ENCODE results near the gene TBCE. TPM values are rescaled to one million over a fixed set of nuclear protein-coding genes. Genes with fewer than 3 reads are reported as not detected.
"Not testable (repeated sequence)": the region's sequence is repeated elsewhere in the genome, so short reads cannot be mapped to it uniquely, and the experiment has no call there.

TBCE gene
- total and polyA plus RNA-seq, 4 experiments from 2014 or later = 17.0 to 19.1 (median 18.1) TPM

GRCh38 chr1:235343726-235344125 is 23.5 kb upstream of the TBCE start:
- peaks cover 29 to 40% of the 10 kb centered on the region in 2 donors for H3K36me3 Mint-ChIP-seq

DNA sequence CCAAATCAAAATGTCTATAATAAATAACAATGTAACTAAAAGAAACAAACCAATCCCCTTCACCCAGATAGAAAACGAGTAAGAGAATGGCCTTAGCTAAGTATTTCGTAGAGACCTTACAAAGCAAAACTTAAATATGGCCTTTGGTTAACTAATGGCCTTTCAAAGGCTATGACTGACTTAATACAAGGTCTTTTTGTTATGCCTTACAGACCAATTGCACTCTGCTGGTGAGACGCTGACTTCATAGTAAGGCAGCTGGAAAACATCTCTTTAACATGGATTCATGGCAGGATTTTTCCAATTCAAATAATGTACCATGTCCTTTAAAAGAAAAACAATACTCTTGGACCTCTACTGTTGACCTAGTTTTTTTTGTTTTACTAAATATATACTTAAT is 15.8 kb upstream of the TBCE start:
- no peak for DNase-seq
- POLR2A ChIA-PET (ENCODE audit: partially characterized antibody) = interaction anchor here (1.2 kb wide), 1 partner anchor 9 kb away, joined by 3 read pairs; no protein-coding TSS in a partner anchor
- Histone ChIP-seq H3K36me3 (ENCODE audit: insufficient read depth, low read length) (no peaks in the 10 kb centered on the region), H3K4me3 (ENCODE audit: low read length in 2 of 2) (no peak overlapping the region), H3K4me1 (ENCODE audit: insufficient read depth, low read length) (no peaks in the 10 kb centered on the region), H3K27me3 (ENCODE audit: insufficient read depth, low read length) (no peaks in the 10 kb centered on the region), H3K9me3 (ENCODE audit: control insufficient read depth in 1 of 2, low read length in 2 of 2) (no peaks in the 10 kb centered on the region), H3K27ac (ENCODE audit: low read depth, low read length) (no peak overlapping the region)
- H3K27ac Mint-ChIP-seq = no peak overlapping the region
- CTCF ChIA-PET (ENCODE audit: partially characterized antibody) = no interaction called here
- H3K36me3 Mint-ChIP-seq = no peaks in the 10 kb centered on the region
- H3K4me1 Mint-ChIP-seq = peaks cover 0 to 4% (median 1%) of the 10 kb centered on the region in 4 donors
- peaks cover 0 to 2% (median 0%) of the 10 kb centered on the region in 8 donors for H3K9me3 Mint-ChIP-seq
- H3K27me3 Mint-ChIP-seq = no peaks in the 10 kb centered on the region
- intact Hi-C loops (cut with micrococcal nuclease) = no loop called here
- H3K4me3 Mint-ChIP-seq = no peak overlapping the region

More at GRCh38 chr1:235343726-235344125, 23.5 kb upstream of the TBCE start:
- intact Hi-C loops (cut with micrococcal nuclease) = no loop called here
- no peaks in the 10 kb centered on the region for H3K9me3 Mint-ChIP-seq
- CTCF ChIA-PET (ENCODE audit: partially characterized antibody) = interaction anchor here (1.4 kb wide), 1 partner anchor 13 kb away, joined by 3 read pairs; no protein-coding TSS in a partner anchor
- no peak for DNase-seq
- no peak overlapping the region for H3K27ac ChIP-seq (ENCODE audit: low read depth, low read length)
- H3K27ac Mint-ChIP-seq = peak overlapping the region in 2 of 7 donors; percentile 37 to 65
- peaks cover 7 to 19% (median 12%) of the 10 kb centered on the region in 4 donors for H3K4me1 Mint-ChIP-seq
- H3K4me3 Mint-ChIP-seq = no peak overlapping the region
- H3K4me1 ChIP-seq (ENCODE audit: insufficient read depth, low read length) = no peaks in the 10 kb centered on the region
- H3K36me3 ChIP-seq (ENCODE audit: insufficient read depth, low read length) = peaks cover 14% of the 10 kb centered on the region
- H3K27me3 ChIP-seq (ENCODE audit: insufficient read depth, low read length) = no peaks in the 10 kb centered on the region
- POLR2A ChIA-PET (ENCODE audit: partially characterized antibody) = no interaction called here
- no peak overlapping the region for H3K4me3 ChIP-seq (ENCODE audit: low read length in 2 of 2)
- H3K27me3 Mint-ChIP-seq = no peaks in the 10 kb centered on the region
- no peaks in the 10 kb centered on the region for H3K9me3 ChIP-seq (ENCODE audit: control insufficient read depth in 1 of 2, low read length in 2 of 2)

DNA sequence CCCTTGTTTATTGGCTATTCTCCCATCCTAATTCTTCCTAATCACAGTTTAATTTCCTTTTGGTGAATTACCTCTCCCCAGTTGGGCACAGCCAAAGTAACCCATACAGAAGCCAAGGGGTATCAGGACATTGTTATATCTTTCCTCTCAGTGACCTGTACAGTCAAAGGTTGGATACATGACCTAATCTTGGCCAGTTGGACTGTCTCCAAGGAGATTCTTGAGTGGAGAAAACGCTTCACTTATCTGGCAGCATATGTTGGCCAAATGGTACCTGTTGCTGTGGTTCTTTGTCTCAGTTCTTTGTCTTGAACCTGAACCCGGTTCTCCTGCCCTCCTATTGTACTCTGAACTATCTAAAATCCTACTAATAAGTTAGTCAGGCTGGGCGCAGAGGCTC is 15.3 kb upstream of the TBCE start:
- Mint-ChIP-seq H3K4me1 (peaks cover 0 to 2% (median under 1%) of the 10 kb centered on the region in 4 donors), H3K9me3 (peaks cover 0 to 2% (median 0%) of the 10 kb centered on the region in 8 donors), H3K36me3 (no peaks in the 10 kb centered on the region), H3K4me3 (no peak overlapping the region), H3K27ac (no peak overlapping the region), H3K27me3 (no peaks in the 10 kb centered on the region)
- no peaks in the 10 kb centered on the region for H3K27me3 ChIP-seq (ENCODE audit: insufficient read depth, low read length)
- no peak overlapping the region for H3K27ac ChIP-seq (ENCODE audit: low read depth, low read length)
- no peaks in the 10 kb centered on the region for H3K9me3 ChIP-seq (ENCODE audit: control insufficient read depth in 1 of 2, low read length in 2 of 2)
- no peak for DNase-seq
- CTCF ChIA-PET (ENCODE audit: partially characterized antibody) = no interaction called here
- intact Hi-C loops (cut with micrococcal nuclease) = no loop called here
- H3K4me3 ChIP-seq (ENCODE audit: low read length in 2 of 2) = no peak overlapping the region
- no peaks in the 10 kb centered on the region for H3K4me1 ChIP-seq (ENCODE audit: insufficient read depth, low read length)
- POLR2A ChIA-PET (ENCODE audit: partially characterized antibody) = interaction anchor here (1.2 kb wide), 1 partner anchor 10 kb away, joined by 3 read pairs; no protein-coding TSS in a partner anchor
- no peaks in the 10 kb centered on the region for H3K36me3 ChIP-seq (ENCODE audit: insufficient read depth, low read length)

GRCh38 chr1:235357485-235358373 is 9.5 kb upstream of the TBCE start:
- intact Hi-C loops (cut with micrococcal nuclease) = no loop called here
- H3K27me3 Mint-ChIP-seq = no peaks in the 10 kb centered on the region
- no peak for DNase-seq
- H3K9me3 Mint-ChIP-seq = peaks cover 0 to 1% (median 0%) of the 10 kb centered on the region in 8 donors
- H3K4me3 ChIP-seq (ENCODE audit: low read length in 2 of 2) = no peak overlapping the region
- POLR2A ChIA-PET (ENCODE audit: partially characterized antibody) = no interaction called here
- no peaks in the 10 kb centered on the region for H3K36me3 Mint-ChIP-seq
- H3K4me1 ChIP-seq (ENCODE audit: insufficient read depth, low read length) = no peaks in the 10 kb centered on the region
- H3K4me1 Mint-ChIP-seq = peaks cover 0 to 3% (median 1%) of the 10 kb centered on the region in 4 donors
- no peaks in the 10 kb centered on the region for H3K36me3 ChIP-seq (ENCODE audit: insufficient read depth, low read length)
- H3K27ac Mint-ChIP-seq = peak overlapping the region in 2 of 7 donors; percentile 26 to 41
- H3K27me3 ChIP-seq (ENCODE audit: insufficient read depth, low read length) = no peaks in the 10 kb centered on the region
- H3K9me3 ChIP-seq (ENCODE audit: control insufficient read depth in 1 of 2, low read length in 2 of 2) = no peaks in the 10 kb centered on the region
- no peak overlapping the region for H3K4me3 Mint-ChIP-seq
- H3K27ac ChIP-seq (ENCODE audit: low read depth, low read length) = no peak overlapping the region
- CTCF ChIA-PET (ENCODE audit: partially characterized antibody) = no interaction called here

DNA sequence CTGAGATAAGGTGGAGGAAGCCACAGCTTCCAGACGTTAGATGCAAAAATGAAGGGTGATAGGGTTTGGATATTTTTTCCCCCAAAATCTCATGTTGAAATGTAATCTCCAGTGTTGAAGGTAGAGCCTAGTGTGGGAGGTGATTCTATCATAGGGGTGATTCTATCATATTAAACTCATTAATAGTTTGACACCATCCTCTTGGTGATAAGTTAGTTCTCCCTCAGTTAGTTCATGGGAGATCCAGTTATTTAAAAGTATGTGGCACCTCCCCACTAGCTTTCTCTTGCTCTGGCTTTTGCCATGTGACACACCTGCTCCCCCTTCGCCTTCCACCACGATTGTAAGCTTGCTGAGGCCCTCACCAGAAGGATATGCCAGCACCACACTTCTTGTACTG is 8.3 kb upstream of the TBCE start:
- ChIA-PET POLR2A (ENCODE audit: partially characterized antibody) (no interaction called here), CTCF (ENCODE audit: partially characterized antibody) (no interaction called here)
- H3K9me3 Mint-ChIP-seq = no peaks in the 10 kb centered on the region
- Histone ChIP-seq H3K4me3 (ENCODE audit: low read length in 2 of 2) (no peak overlapping the region), H3K4me1 (ENCODE audit: insufficient read depth, low read length) (no peaks in the 10 kb centered on the region), H3K9me3 (ENCODE audit: control insufficient read depth in 1 of 2, low read length in 2 of 2) (no peaks in the 10 kb centered on the region), H3K27me3 (ENCODE audit: insufficient read depth, low read length) (no peaks in the 10 kb centered on the region), H3K36me3 (ENCODE audit: insufficient read depth, low read length) (no peaks in the 10 kb centered on the region), H3K27ac (ENCODE audit: low read depth, low read length) (no peak overlapping the region)
- no peak overlapping the region for H3K4me3 Mint-ChIP-seq
- H3K27me3 Mint-ChIP-seq = no peaks in the 10 kb centered on the region
- no peak for DNase-seq
- H3K27ac Mint-ChIP-seq = no peak overlapping the region
- H3K4me1 Mint-ChIP-seq = peaks cover 0 to 3% (median 1%) of the 10 kb centered on the region in 4 donors
- no peaks in the 10 kb centered on the region for H3K36me3 Mint-ChIP-seq
- intact Hi-C loops (cut with micrococcal nuclease) = no loop called here

DNA sequence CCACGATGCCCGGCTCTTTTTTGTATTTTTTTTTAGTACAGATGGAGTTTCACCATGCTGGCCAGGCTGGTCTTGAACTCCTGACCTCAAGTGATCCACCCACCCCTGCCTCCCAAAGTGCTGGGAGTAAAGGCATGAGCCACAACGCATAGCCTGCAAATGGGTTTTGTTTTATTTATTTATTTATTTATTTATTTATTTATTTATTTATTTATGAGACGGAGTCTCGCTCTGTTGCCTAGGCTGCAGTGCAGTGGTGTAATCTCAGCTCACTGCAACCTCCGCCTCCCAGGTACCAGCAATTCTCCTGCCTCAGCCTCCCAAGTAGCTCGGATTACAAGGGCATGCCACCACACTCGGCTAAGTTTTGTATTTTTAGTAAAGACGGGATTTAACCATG is 3.0 kb upstream of the TBCE start:
- H3K9me3 ChIP-seq (ENCODE audit: control insufficient read depth in 1 of 2, low read length in 2 of 2); intact Hi-C loops (cut with micrococcal nuclease); H3K27me3 Mint-ChIP-seq; H3K4me3 ChIP-seq (ENCODE audit: low read length in 2 of 2); H3K9me3 Mint-ChIP-seq; DNase-seq; POLR2A ChIA-PET (ENCODE audit: partially characterized antibody); H3K36me3 Mint-ChIP-seq; H3K4me3 Mint-ChIP-seq; H3K27me3 ChIP-seq (ENCODE audit: insufficient read depth, low read length); H3K27ac ChIP-seq (ENCODE audit: low read depth, low read length); H3K36me3 ChIP-seq (ENCODE audit: insufficient read depth, low read length); H3K27ac Mint-ChIP-seq: not testable (repeated sequence)
- CTCF ChIA-PET (ENCODE audit: partially characterized antibody) = interaction anchor here (0.9 kb wide), 1 partner anchor 52 kb away, joined by 3 read pairs; no protein-coding TSS in a partner anchor
- peaks cover 13 to 36% (median 26%) of the 10 kb centered on the region in 4 donors for H3K4me1 Mint-ChIP-seq
- peaks cover 20% of the 10 kb centered on the region for H3K4me1 ChIP-seq (ENCODE audit: insufficient read depth, low read length)

DNA sequence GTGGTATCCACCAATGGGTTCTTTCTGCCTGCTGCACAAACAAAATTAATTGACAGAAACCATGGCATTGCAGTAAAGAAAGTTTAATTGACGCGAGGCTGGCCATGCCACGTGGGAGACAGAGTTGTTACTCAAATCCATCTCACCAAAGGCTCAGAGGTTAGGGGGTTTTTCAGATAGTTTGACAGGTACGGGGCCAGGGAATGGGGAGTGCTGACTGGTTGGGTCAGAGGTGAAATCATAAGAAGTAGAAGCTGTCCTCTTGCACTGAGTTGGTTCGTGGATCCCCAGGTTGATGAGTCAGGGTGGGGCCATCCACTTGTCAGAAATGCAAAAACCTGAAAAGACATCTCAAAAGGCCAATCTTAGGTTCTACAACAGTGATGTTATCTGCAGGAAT is 941 bp upstream of the TBCE start:
- ChIA-PET POLR2A (ENCODE audit: partially characterized antibody) (no interaction called here), CTCF (ENCODE audit: partially characterized antibody) (interaction anchor here (1.5 kb wide), 1 partner anchor 50 kb away, joined by 6 read pairs; no protein-coding TSS in a partner anchor)
- H3K4me3 ChIP-seq (ENCODE audit: low read length in 2 of 2) = no peak overlapping the region
- H3K4me3 Mint-ChIP-seq = peak overlapping the region; percentile 97 to 100 (median 98)
- H3K4me1 ChIP-seq (ENCODE audit: insufficient read depth, low read length) = peaks cover 20% of the 10 kb centered on the region
- H3K27me3 Mint-ChIP-seq = no peaks in the 10 kb centered on the region
- intact Hi-C loops (cut with micrococcal nuclease) = loop anchor here (2.0 kb wide), 2 partner anchors 29 to 205 kb away; partner anchors contain the start of gene RBM34
- H3K4me1 Mint-ChIP-seq = peaks cover 17 to 43% (median 31%) of the 10 kb centered on the region in 4 donors
- no peaks in the 10 kb centered on the region for H3K36me3 ChIP-seq (ENCODE audit: insufficient read depth, low read length)
- no peaks in the 10 kb centered on the region for H3K27me3 ChIP-seq (ENCODE audit: insufficient read depth, low read length)
- no peaks in the 10 kb centered on the region for H3K9me3 Mint-ChIP-seq
- peak in 1 of 5 donors; percentile 51 for DNase-seq
- peak overlapping the region; percentile 84 to 98 (median 95) for H3K27ac Mint-ChIP-seq
- H3K27ac ChIP-seq (ENCODE audit: low read depth, low read length) = peak overlapping the region; percentile 71
- no peaks in the 10 kb centered on the region for H3K9me3 ChIP-seq (ENCODE audit: control insufficient read depth in 1 of 2, low read length in 2 of 2)
- H3K36me3 Mint-ChIP-seq = peaks cover 0 to 9% of the 10 kb centered on the region in 2 donors
